ENCODE measurements around the gene SMNDC1. TPM values are rescaled to one million over a fixed set of nuclear protein-coding genes. Genes with fewer than 3 reads are reported as not detected.

Gene SMNDC1
- total RNA-seq, 2 donors from 2014 or later, result 7.5 to 7.6 TPM

DNA sequence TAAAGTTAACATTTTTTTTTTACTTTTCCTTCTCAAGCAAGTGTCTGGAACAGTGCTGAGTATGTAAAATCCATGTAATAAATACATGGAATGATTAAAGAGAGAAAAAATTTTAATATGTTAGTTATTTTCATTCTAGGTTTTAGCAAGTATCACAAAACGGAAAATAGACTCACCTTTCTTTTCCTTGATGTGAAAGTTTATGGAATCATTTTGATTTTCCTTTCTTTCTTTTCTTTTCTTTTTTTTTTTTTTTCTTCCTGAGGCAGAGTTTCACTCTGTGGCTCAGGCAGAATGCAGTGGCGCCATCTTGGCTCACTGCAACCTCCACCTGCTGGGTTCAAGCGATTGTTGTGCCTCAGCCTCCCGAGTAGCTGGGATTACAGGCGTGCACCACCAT is 28.1 kb downstream of the SMNDC1 start:
- no peak for ATAC-seq
- Histone ChIP-seq H3K27me3 (no peaks in the 10 kb centered on the region), H3K9me3 (no peaks in the 10 kb centered on the region), H3K36me3 (replicated peaks in 1 of 2; ENCODE audit: insufficient read depth in 1 of 2, low read depth in 2 of 2) (no peaks in the 10 kb centered on the region), H3K27ac (no peak overlapping the region), H3K4me3 (no peak overlapping the region), H3K4me1 (peaks cover 26% of the 10 kb centered on the region)
- TF ChIP-seq POLR2A (IDR thresholded peaks at IDR 0.05), result no peak
- TF ChIP-seq, protein P1, sequence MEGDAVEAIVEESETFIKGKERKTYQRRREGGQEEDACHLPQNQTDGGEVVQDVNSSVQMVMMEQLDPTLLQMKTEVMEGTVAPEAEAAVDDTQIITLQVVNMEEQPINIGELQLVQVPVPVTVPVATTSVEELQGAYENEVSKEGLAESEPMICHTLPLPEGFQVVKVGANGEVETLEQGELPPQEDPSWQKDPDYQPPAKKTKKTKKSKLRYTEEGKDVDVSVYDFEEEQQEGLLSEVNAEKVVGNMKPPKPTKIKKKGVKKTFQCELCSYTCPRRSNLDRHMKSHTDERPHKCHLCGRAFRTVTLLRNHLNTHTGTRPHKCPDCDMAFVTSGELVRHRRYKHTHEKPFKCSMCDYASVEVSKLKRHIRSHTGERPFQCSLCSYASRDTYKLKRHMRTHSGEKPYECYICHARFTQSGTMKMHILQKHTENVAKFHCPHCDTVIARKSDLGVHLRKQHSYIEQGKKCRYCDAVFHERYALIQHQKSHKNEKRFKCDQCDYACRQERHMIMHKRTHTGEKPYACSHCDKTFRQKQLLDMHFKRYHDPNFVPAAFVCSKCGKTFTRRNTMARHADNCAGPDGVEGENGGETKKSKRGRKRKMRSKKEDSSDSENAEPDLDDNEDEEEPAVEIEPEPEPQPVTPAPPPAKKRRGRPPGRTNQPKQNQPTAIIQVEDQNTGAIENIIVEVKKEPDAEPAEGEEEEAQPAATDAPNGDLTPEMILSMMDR (IDR thresholded peaks at IDR 0.05), result no peak
- intact Hi-C loops (cut with DNase I), result loop anchor here (5.0 to 10.0 kb wide), 2 partner anchors 52 to 139 kb away; no protein-coding TSS in a partner anchor
- WGBS, 2 donors, result 94 to 96% methylated on average over 5 of the region's 5 CpGs
- no peak for DNase-seq

DNA sequence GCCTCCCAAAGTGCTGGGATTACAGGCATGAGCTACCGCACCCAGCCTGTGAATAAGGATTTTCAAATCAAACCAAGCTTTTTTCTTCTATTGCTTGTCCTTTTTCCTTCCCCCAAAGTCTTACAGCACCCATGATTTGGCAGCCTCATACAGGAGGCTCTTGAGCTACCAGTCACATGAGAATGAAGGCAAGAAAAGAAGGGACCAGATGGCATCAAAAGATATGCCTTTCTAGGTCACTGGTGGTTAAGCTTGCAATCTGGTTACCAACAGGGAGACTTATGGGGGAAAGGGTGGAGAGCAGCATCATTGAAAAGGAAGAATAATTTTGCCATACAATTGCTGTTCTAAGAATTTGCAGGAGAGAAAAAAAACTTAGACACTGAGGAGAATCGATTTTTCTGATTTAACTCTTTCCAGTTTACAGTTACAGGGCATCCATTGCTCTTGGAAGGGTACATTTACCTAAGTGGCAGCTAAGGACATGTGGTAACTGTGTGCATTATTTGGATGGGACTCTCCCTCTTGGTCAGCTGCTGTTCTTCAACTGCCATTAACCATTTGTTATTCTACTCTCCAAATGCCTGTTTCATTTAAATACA is 29.5 kb downstream of the SMNDC1 start:
- Histone ChIP-seq H3K9me3 (no peaks in the 10 kb centered on the region), H3K36me3 (replicated peaks in 1 of 2; ENCODE audit: insufficient read depth in 1 of 2, low read depth in 2 of 2) (no peaks in the 10 kb centered on the region), H3K4me3 (no peak overlapping the region), H3K4me1 (peaks cover 37% of the 10 kb centered on the region), H3K27ac (no peak overlapping the region), H3K27me3 (no peaks in the 10 kb centered on the region)
- 54 to 69% methylated on average over 2 of the region's 2 CpGs for WGBS, 2 donors
- ATAC-seq (no peak), DNase-seq (no peak)
- intact Hi-C loops (cut with DNase I), result loop anchor here (5.0 to 10.0 kb wide), 2 partner anchors 50 to 138 kb away; no protein-coding TSS in a partner anchor
- TF ChIP-seq POLR2A (IDR thresholded peaks at IDR 0.05), result no peak
- TF ChIP-seq, protein P1 (IDR thresholded peaks at IDR 0.05), result no peak

DNA sequence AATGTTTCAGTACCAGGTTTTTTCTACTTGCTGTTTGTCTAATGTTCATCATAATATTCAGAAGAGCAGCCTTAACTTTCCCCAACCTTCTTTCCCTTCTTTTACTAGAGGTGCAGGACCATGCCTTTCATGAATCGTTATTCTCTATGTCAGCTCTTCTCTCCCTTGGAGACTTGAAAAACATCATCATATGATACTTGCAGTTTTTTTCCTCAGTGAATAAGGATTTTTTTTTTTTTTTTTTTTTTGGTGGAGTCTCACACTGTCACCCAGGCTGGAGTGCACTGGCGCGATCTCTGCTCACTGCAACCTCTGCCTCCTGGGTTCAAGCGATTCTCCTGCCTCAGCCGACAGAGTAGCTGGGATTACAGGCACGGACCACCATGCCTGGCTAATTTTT is 30.1 kb downstream of the SMNDC1 start:
- H3K4me1 ChIP-seq, result peaks cover 43% of the 10 kb centered on the region
- TF ChIP-seq, protein P1 (IDR thresholded peaks at IDR 0.05), result no peak
- no peaks in the 10 kb centered on the region for H3K27me3 ChIP-seq
- WGBS, 2 donors, result 90 to 95% methylated on average over 6 of the region's 6 CpGs
- no peak overlapping the region for H3K4me3 ChIP-seq
- H3K27ac ChIP-seq, result peak overlapping the region in 2 of 4 donors; percentile 26 to 33
- ATAC-seq (no peak), DNase-seq (no peak)
- no peaks in the 10 kb centered on the region for H3K36me3 ChIP-seq (replicated peaks in 1 of 2; ENCODE audit: insufficient read depth in 1 of 2, low read depth in 2 of 2)
- intact Hi-C loops (cut with DNase I), result loop anchor here (5.0 to 10.0 kb wide), 2 partner anchors 50 to 137 kb away; no protein-coding TSS in a partner anchor
- no peaks in the 10 kb centered on the region for H3K9me3 ChIP-seq

DNA sequence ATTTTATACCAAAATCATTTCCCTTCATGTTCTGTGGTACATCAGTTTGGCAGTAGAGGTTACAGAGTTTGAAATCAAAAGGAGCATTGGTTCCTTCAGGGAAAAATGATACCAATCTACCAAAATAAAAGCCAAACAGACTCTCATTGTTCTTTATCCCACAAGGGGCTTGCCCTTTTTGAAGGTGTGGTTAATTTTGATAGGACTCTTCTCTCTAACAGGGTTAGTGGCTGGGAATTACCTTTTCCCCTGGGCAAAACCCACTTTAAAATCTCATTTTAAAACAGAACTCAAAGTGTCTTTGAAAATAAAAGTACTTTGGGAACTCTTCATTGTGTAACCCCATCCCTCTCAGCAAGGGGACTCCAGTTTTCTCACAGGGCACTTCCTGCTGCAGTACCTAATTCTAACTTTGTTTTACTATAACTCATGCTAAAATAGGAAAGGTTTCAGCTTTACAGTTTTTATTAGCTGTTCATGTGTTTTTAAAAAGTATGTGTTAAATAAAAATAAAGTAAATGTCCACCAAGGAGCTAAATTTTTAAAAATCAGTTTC is 30.6 kb downstream of the SMNDC1 start:
- DNase-seq (no peak), ATAC-seq (no peak)
- H3K4me1 ChIP-seq, result peaks cover 42% of the 10 kb centered on the region
- no peaks in the 10 kb centered on the region for H3K9me3 ChIP-seq
- intact Hi-C loops (cut with DNase I), result loop anchor here (10.0 kb wide), 1 partner anchor 49 kb away; no protein-coding TSS in a partner anchor
- H3K4me3 ChIP-seq, result no peak overlapping the region
- H3K27me3 ChIP-seq, result no peaks in the 10 kb centered on the region
- TF ChIP-seq, protein P1 (IDR thresholded peaks at IDR 0.05), result no peak
- TF ChIP-seq POLR2A (IDR thresholded peaks at IDR 0.05), result no peak
- H3K36me3 ChIP-seq (replicated peaks in 1 of 2; ENCODE audit: insufficient read depth in 1 of 2, low read depth in 2 of 2), result no peaks in the 10 kb centered on the region
- H3K27ac ChIP-seq, result peak overlapping the region in 3 of 4 donors; percentile 2 to 33 (median 26)
